ENCODE results near the gene KLHL15. TPM values are rescaled to one million over a fixed set of nuclear protein-coding genes. Genes with fewer than 3 reads are reported as not detected.

KLHL15 gene
- total RNA-seq, 2 donors from 2014 or later = 4.7 to 64.6 TPM

DNA sequence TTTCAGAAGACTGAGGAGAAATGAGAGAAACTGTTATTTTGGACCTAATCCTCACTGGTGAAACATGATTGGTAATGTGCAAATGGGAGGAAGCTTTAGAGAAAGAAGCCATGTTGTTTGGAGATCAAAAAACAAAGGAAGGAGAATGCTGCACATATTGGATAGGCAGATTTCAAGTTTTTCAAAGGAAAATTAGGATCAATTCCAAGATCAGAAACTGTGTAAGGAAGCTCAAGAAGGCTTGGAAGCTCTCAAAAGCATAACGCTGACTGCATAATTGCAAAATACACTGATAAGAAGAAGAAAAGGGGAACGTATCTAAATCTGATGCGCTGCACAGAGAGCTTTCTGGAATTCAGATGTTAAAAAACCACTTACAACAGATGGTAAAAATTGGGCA, 34.6 kb downstream of the KLHL15 start:
- intact Hi-C loops (cut with DNase I) = no loop called here
- no peaks in the 10 kb centered on the region for H3K9me3 ChIP-seq
- no peaks in the 10 kb centered on the region for H3K4me1 ChIP-seq (replicated peaks)
- H3K4me3 ChIP-seq = no peak overlapping the region
- no peaks in the 10 kb centered on the region for H3K36me3 ChIP-seq
- no peaks in the 10 kb centered on the region for H3K27me3 ChIP-seq (replicated peaks; ENCODE audit: insufficient read depth)
- DNase-seq (ENCODE audit: low spot score) = no peak
- WGBS = 81% methylated on average over 3 of the region's 3 CpGs
- no peak for TF ChIP-seq POLR2A (IDR thresholded peaks at IDR 0.05)
- TF ChIP-seq POLR2AphosphoS5 (IDR thresholded peaks at IDR 0.05) = no peak
- TF ChIP-seq, protein P1, sequence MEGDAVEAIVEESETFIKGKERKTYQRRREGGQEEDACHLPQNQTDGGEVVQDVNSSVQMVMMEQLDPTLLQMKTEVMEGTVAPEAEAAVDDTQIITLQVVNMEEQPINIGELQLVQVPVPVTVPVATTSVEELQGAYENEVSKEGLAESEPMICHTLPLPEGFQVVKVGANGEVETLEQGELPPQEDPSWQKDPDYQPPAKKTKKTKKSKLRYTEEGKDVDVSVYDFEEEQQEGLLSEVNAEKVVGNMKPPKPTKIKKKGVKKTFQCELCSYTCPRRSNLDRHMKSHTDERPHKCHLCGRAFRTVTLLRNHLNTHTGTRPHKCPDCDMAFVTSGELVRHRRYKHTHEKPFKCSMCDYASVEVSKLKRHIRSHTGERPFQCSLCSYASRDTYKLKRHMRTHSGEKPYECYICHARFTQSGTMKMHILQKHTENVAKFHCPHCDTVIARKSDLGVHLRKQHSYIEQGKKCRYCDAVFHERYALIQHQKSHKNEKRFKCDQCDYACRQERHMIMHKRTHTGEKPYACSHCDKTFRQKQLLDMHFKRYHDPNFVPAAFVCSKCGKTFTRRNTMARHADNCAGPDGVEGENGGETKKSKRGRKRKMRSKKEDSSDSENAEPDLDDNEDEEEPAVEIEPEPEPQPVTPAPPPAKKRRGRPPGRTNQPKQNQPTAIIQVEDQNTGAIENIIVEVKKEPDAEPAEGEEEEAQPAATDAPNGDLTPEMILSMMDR (IDR thresholded peaks at IDR 0.05) = no peak
- no peak overlapping the region for H3K27ac ChIP-seq

DNA sequence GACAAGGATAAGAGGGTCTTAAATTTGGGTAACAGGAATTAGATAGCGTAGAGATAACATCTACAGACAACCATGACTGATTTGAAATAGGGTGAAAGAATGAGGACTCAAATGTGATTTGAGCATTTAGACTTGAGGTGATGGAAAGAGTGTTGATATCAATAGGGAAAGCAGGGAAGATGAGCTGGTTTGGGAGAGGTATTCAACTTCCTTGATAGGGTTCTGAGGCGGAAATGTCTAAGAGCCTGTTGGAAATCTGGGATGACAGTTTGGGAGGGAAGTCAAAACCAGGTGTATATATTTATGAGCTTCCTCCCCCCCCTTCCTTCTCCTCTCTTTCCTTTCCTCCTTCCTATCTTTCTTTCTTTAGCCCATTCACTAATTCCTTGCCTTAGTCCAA, 36.5 kb downstream of the KLHL15 start:
- 97% methylated on average over 2 of the region's 2 CpGs for WGBS
- no peaks in the 10 kb centered on the region for H3K27me3 ChIP-seq (replicated peaks; ENCODE audit: insufficient read depth)
- no peak overlapping the region for H3K27ac ChIP-seq
- TF ChIP-seq, protein P1 (IDR thresholded peaks at IDR 0.05) = no peak
- TF ChIP-seq POLR2AphosphoS5 (IDR thresholded peaks at IDR 0.05) = no peak
- no peak for TF ChIP-seq POLR2A (IDR thresholded peaks at IDR 0.05)
- H3K9me3 ChIP-seq = no peaks in the 10 kb centered on the region
- no peak for DNase-seq (ENCODE audit: low spot score)
- no peaks in the 10 kb centered on the region for H3K36me3 ChIP-seq
- intact Hi-C loops (cut with DNase I) = no loop called here
- no peak overlapping the region for H3K4me3 ChIP-seq
- no peaks in the 10 kb centered on the region for H3K4me1 ChIP-seq (replicated peaks)

DNA sequence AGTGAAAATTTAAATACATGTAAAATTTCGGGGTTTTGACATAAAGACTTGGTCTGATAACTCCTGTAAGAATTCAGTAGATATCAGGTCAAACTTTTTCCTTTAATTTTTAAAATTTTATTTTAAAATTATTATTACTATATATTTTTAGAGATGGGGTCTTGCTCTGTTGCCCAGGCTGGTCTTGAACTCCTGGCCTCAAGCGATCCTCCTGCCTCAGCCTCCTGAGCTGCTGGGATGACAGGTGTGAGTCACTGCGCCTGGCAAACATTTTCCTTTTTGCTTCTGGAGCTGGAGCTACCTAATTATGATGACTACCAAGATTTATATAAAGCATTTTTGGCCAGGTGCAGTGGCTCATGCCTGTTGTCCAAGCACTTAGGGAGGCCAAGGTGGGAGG, 37.3 kb downstream of the KLHL15 start:
- Histone ChIP-seq H3K27ac (no peak overlapping the region), H3K9me3 (no peaks in the 10 kb centered on the region), H3K4me3 (no peak overlapping the region), H3K27me3 (replicated peaks; ENCODE audit: insufficient read depth) (no peaks in the 10 kb centered on the region), H3K4me1 (replicated peaks) (no peaks in the 10 kb centered on the region), H3K36me3 (no peaks in the 10 kb centered on the region)
- no peak for DNase-seq (ENCODE audit: low spot score)
- 97% methylated on average over 3 of the region's 3 CpGs for WGBS
- intact Hi-C loops (cut with DNase I) = no loop called here
- no peak for TF ChIP-seq POLR2A (IDR thresholded peaks at IDR 0.05)

DNA sequence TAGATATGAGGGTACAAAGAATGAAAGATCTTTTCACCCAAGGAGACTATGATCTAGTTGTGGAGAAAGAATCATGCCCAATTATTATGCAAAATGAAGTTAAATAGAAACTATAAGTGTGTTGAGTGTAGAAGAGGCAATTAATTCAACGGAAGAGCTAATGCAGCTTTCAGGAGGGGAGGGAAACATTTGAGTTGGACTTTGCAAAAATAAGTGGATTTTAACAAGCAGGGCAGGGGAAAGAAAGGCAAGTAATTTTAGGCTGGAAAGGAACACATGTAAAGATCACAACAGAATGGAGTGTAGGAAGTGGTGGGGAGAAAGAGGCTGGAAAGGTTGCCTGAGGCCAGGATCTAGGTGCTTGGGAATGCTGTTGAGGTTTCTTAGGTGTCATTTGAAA, 44.1 kb downstream of the KLHL15 start:
- H3K27ac ChIP-seq = no peak overlapping the region
- intact Hi-C loops (cut with DNase I) = no loop called here
- WGBS = 89% methylated on average over 1 of the region's 1 CpG
- H3K9me3 ChIP-seq = no peaks in the 10 kb centered on the region
- TF ChIP-seq POLR2A (IDR thresholded peaks at IDR 0.05) = no peak
- TF ChIP-seq, protein P1 (IDR thresholded peaks at IDR 0.05) = no peak
- TF ChIP-seq POLR2AphosphoS5 (IDR thresholded peaks at IDR 0.05) = no peak
- no peak overlapping the region for H3K4me3 ChIP-seq
- H3K36me3 ChIP-seq = no peaks in the 10 kb centered on the region
- H3K4me1 ChIP-seq (replicated peaks) = no peaks in the 10 kb centered on the region
- no peaks in the 10 kb centered on the region for H3K27me3 ChIP-seq (replicated peaks; ENCODE audit: insufficient read depth)
- no peak for DNase-seq (ENCODE audit: low spot score)

DNA sequence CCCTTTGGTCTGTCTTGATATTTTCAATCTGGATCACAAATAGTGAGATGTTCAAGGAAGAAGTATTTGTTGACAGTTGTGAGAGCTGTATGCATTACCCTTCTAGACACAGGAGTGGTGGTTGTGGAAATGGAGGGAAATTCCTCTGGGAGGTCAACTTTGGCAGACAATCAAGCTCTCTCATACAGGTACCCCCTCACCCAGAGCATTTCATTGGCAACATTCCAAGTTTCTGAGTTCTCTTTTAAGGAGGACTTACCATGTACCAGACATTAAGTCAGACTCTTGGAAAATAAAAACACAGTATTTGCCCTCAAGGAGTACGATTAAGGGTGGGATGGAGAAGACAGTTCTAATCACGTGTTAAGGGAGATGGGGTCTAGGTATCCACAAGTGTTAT, 45.3 kb downstream of the KLHL15 start:
- no peak for DNase-seq (ENCODE audit: low spot score)
- no peak overlapping the region for H3K27ac ChIP-seq
- TF ChIP-seq POLR2AphosphoS5 (IDR thresholded peaks at IDR 0.05) (no peak), POLR2A (IDR thresholded peaks at IDR 0.05) (no peak)
- TF ChIP-seq, protein P1 (IDR thresholded peaks at IDR 0.05) = no peak
- H3K27me3 ChIP-seq (replicated peaks; ENCODE audit: insufficient read depth) = no peaks in the 10 kb centered on the region
- no peak overlapping the region for H3K4me3 ChIP-seq
- WGBS = 88% methylated on average over 2 of the region's 2 CpGs
- no peaks in the 10 kb centered on the region for H3K36me3 ChIP-seq
- no peaks in the 10 kb centered on the region for H3K4me1 ChIP-seq (replicated peaks)
- no peaks in the 10 kb centered on the region for H3K9me3 ChIP-seq
- intact Hi-C loops (cut with DNase I) = no loop called here
